Measurements from ENCODE around the gene ENKUR. TPM values are rescaled to one million over a fixed set of nuclear protein-coding genes. Genes with fewer than 3 reads are reported as not detected.

The ENKUR gene
- total and polyA plus RNA-seq, 2 experiments from 2014 or later = 0.44 TPM; not detected in 1

GRCh38 chr10:24944512-24945255 lies 71.3 kb downstream of the ENKUR start:
- H3K27me3 Mint-ChIP-seq (ENCODE audit: insufficient read depth, low read depth, poor library complexity) = no peaks in the 10 kb centered on the region
- Histone ChIP-seq H3K79me2 (replicated peaks; ENCODE audit: insufficient read depth) (no peaks in the 10 kb centered on the region), H3K4me2 (no peak overlapping the region), H4K20me1 (replicated peaks; ENCODE audit: insufficient read depth) (no peaks in the 10 kb centered on the region), H2AFZ (no peak overlapping the region), H3K27me3 (ENCODE audit: insufficient read depth) (no peaks in the 10 kb centered on the region), H3K27ac (ENCODE audit: low read depth) (no peak overlapping the region), H3K36me3 (ENCODE audit: insufficient read depth) (no peaks in the 10 kb centered on the region), H3K4me3 (no peak overlapping the region), H3K4me1 (ENCODE audit: insufficient read depth) (no peaks in the 10 kb centered on the region), H3K9me2 (ENCODE audit: insufficient read depth) (no peaks in the 10 kb centered on the region), H3F3A (replicated peaks; ENCODE audit: low read depth) (no peaks in the 10 kb centered on the region)
- H3K4me3 Mint-ChIP-seq = no peak overlapping the region
- peaks cover 3% of the 10 kb centered on the region; the same call in 2 of the 3 replicates for H3K4me1 Mint-ChIP-seq
- no peaks in the 10 kb centered on the region; the same call in 1 of the 3 replicates for H3K9me3 Mint-ChIP-seq
- DNase-seq (ENCODE audit: low spot score) = no peak
- no peak overlapping the region for H3K27ac Mint-ChIP-seq
- no peaks in the 10 kb centered on the region for H3K36me3 Mint-ChIP-seq (ENCODE audit: low read depth)
- TF ChIP-seq, protein P1, sequence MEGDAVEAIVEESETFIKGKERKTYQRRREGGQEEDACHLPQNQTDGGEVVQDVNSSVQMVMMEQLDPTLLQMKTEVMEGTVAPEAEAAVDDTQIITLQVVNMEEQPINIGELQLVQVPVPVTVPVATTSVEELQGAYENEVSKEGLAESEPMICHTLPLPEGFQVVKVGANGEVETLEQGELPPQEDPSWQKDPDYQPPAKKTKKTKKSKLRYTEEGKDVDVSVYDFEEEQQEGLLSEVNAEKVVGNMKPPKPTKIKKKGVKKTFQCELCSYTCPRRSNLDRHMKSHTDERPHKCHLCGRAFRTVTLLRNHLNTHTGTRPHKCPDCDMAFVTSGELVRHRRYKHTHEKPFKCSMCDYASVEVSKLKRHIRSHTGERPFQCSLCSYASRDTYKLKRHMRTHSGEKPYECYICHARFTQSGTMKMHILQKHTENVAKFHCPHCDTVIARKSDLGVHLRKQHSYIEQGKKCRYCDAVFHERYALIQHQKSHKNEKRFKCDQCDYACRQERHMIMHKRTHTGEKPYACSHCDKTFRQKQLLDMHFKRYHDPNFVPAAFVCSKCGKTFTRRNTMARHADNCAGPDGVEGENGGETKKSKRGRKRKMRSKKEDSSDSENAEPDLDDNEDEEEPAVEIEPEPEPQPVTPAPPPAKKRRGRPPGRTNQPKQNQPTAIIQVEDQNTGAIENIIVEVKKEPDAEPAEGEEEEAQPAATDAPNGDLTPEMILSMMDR (conservative IDR thresholded peaks at IDR 0.05; ENCODE audit: low read depth in 2 of 2) = peak in 1 of 2 experiments; percentile 30; a peak in 2 of 4 replicates
- no peak for TF ChIP-seq ZNF114 (CRISPR knock-in tag; IDR thresholded peaks at IDR 0.05)
- no peak for ATAC-seq

- Mint-ChIP-seq H3K27me3 (ENCODE audit: insufficient read depth, low read depth, poor library complexity) (no peaks in the 10 kb centered on the region), H3K36me3 (ENCODE audit: low read depth) (peaks cover 21% of the 10 kb centered on the region)
Observed at GRCh38 chr10:24938525-24938924, 77.4 kb downstream of the ENKUR start.

More at GRCh38 chr10:24938525-24938924, 77.4 kb downstream of the ENKUR start:
- no peaks in the 10 kb centered on the region for H3K4me1 ChIP-seq (ENCODE audit: insufficient read depth)
- no peaks in the 10 kb centered on the region for H3K79me2 ChIP-seq (replicated peaks; ENCODE audit: insufficient read depth)
- no peaks in the 10 kb centered on the region for H3K36me3 ChIP-seq (ENCODE audit: insufficient read depth)
- no peaks in the 10 kb centered on the region for H4K20me1 ChIP-seq (replicated peaks; ENCODE audit: insufficient read depth)
- ATAC-seq = no peak
- H3K4me3 Mint-ChIP-seq = no peak overlapping the region
- H3K4me1 Mint-ChIP-seq = peaks cover 3% of the 10 kb centered on the region; the same call in 1 of the 3 replicates
- 0 out of 2 replicates have a peak, but pooled peaks cover 3% of the 10 kb centered on the region for H3K9me2 ChIP-seq (ENCODE audit: insufficient read depth)
- H3K27me3 ChIP-seq (ENCODE audit: insufficient read depth) = no peaks in the 10 kb centered on the region
- no peak for DNase-seq (ENCODE audit: low spot score)
- H3K27ac ChIP-seq (ENCODE audit: low read depth) = no peak overlapping the region
- no peak overlapping the region for H2AFZ ChIP-seq
- H3K27ac Mint-ChIP-seq = no peak overlapping the region
- no peak overlapping the region for H3K4me3 ChIP-seq
- no peaks in the 10 kb centered on the region for H3F3A ChIP-seq (replicated peaks; ENCODE audit: low read depth)
- H3K4me2 ChIP-seq = no peak overlapping the region
- H3K9me3 Mint-ChIP-seq = no peaks in the 10 kb centered on the region; the same call in 2 of the 3 replicates
- TF ChIP-seq JUNB (IDR thresholded peaks at IDR 0.05; ENCODE audit: unreplicated experiment) (no peak), ZNF331 (CRISPR knock-in tag; IDR thresholded peaks at IDR 0.05; ENCODE audit: low read depth) (no peak), EZH2 (IDR thresholded peaks at IDR 0.05; ENCODE audit: low read depth, unreplicated experiment) (no peak), NANOG (IDR thresholded peaks at IDR 0.05; ENCODE audit: borderline replicate concordance) (no peak), ZNF462 (CRISPR knock-in tag; IDR thresholded peaks at IDR 0.05) (no peak), STAT1 (IDR thresholded peaks at IDR 0.05; ENCODE audit: unreplicated experiment) (no peak), REST (IDR thresholded peaks at IDR 0.05; ENCODE audit: unreplicated experiment) (no peak), ZNF114 (CRISPR knock-in tag; IDR thresholded peaks at IDR 0.05) (no peak)

All from GM23338 (cell line).